ENCODE measurements around the gene ACE2. TPM values are rescaled to one million over a fixed set of nuclear protein-coding genes. Genes with fewer than 3 reads are reported as not detected.

The ACE2 gene
- total RNA-seq, 1 donor from 2014 or later = not detected

DNA sequence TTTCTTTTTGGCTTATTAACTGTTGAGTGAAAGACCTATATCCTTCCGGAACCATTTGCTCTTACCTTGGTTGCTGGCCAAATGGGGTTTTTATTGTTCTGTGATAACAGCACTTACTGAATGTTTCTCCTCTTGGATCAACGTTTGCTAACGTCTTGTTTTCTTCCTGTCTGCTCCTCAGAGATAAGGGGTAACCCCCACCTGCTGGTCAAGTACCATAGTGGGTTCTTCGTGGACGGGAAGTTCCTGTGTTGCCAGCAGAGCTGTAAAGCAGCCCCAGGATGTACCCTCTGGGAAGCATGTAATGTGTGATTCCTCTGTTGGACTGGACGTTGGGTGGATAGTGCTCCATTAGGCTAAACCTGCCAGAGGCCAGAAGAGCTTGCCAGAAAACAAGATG, 84.8 kb downstream of the ACE2 start:
- no peak overlapping the region for H3K27ac Mint-ChIP-seq (ENCODE audit: unreplicated experiment)
- TF ChIP-seq, protein P1, sequence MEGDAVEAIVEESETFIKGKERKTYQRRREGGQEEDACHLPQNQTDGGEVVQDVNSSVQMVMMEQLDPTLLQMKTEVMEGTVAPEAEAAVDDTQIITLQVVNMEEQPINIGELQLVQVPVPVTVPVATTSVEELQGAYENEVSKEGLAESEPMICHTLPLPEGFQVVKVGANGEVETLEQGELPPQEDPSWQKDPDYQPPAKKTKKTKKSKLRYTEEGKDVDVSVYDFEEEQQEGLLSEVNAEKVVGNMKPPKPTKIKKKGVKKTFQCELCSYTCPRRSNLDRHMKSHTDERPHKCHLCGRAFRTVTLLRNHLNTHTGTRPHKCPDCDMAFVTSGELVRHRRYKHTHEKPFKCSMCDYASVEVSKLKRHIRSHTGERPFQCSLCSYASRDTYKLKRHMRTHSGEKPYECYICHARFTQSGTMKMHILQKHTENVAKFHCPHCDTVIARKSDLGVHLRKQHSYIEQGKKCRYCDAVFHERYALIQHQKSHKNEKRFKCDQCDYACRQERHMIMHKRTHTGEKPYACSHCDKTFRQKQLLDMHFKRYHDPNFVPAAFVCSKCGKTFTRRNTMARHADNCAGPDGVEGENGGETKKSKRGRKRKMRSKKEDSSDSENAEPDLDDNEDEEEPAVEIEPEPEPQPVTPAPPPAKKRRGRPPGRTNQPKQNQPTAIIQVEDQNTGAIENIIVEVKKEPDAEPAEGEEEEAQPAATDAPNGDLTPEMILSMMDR (IDR thresholded peaks at IDR 0.05) = no peak

DNA sequence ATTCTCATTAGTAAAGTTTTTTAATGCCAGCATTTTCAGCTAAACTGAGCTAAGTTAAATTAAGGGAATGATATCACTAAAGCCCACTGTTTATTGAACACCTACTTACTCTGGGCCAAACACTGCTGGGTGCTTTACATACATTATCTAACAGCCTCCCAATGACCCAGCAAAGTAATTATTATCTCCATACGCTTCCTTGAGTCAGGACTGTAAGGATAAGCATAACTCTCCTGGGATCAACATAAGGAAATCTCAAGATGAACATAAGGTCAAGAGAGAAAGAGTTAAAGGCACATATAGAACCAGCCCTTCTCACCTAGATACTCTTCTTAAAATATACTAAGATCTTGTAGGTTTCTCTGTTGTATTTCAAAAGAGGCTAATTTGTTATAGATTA, 86.5 kb downstream of the ACE2 start:
- TF ChIP-seq, protein P1 (IDR thresholded peaks at IDR 0.05) = no peak
- H3K27me3 Mint-ChIP-seq (ENCODE audit: low read depth) = peaks cover 7% of the 10 kb centered on the region
- DNase-seq (ENCODE audit: low spot score) = no peak
- H3K4me3 Mint-ChIP-seq (ENCODE audit: unreplicated experiment) = no peak overlapping the region
- H3K36me3 Mint-ChIP-seq (ENCODE audit: low read depth) = no peaks in the 10 kb centered on the region
- no peaks in the 10 kb centered on the region for H3K9me3 Mint-ChIP-seq (ENCODE audit: low read depth)
- no peaks in the 10 kb centered on the region for H3K4me1 Mint-ChIP-seq (ENCODE audit: low read depth)
- no peak overlapping the region for H3K27ac Mint-ChIP-seq (ENCODE audit: unreplicated experiment)

More for the DNA sequence above, 84.8 kb downstream of the ACE2 start:
- H3K36me3 Mint-ChIP-seq (ENCODE audit: low read depth) = no peaks in the 10 kb centered on the region
- DNase-seq (ENCODE audit: low spot score) = no peak
- H3K9me3 Mint-ChIP-seq (ENCODE audit: low read depth) = no peaks in the 10 kb centered on the region
- H3K27me3 Mint-ChIP-seq (ENCODE audit: low read depth) = peaks cover 7% of the 10 kb centered on the region
- no peaks in the 10 kb centered on the region for H3K4me1 Mint-ChIP-seq (ENCODE audit: low read depth)
- H3K4me3 Mint-ChIP-seq (ENCODE audit: unreplicated experiment) = no peak overlapping the region

DNA sequence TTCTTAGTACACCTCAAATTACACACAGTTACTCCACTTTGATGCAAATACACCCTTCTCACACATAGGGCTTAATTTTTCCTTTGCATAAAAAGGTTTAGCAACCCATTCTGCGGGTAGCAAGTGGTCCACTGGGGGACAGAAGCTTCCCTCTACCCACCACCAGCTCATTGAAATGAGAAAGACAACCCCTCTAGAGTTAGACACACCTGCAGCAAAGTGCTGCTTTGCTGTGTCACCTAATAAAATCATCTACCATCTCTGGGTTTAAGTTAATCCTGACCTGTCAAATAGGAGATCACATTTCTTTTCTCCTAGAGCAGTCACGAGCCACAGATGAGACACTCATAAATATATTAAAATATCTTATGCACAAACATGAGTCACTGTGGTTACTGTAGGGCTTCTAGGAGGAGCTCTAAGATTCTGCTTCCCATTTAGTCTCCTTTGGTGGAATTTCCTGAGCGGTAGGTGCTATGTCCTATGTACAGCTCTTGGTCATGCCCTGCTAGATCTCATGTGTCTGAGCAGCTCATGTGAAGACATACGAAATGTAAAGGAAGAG, 88.3 kb downstream of the ACE2 start:
- H3K9me3 Mint-ChIP-seq (ENCODE audit: low read depth) = no peaks in the 10 kb centered on the region
- H3K27me3 Mint-ChIP-seq (ENCODE audit: low read depth) = peaks cover 7% of the 10 kb centered on the region
- no peak for DNase-seq (ENCODE audit: low spot score)
- no peaks in the 10 kb centered on the region for H3K4me1 Mint-ChIP-seq (ENCODE audit: low read depth)
- TF ChIP-seq, protein P1 (IDR thresholded peaks at IDR 0.05) = no peak
- H3K36me3 Mint-ChIP-seq (ENCODE audit: low read depth) = no peaks in the 10 kb centered on the region
- H3K27ac Mint-ChIP-seq (ENCODE audit: unreplicated experiment) = no peak overlapping the region
- no peak overlapping the region for H3K4me3 Mint-ChIP-seq (ENCODE audit: unreplicated experiment)

DNA sequence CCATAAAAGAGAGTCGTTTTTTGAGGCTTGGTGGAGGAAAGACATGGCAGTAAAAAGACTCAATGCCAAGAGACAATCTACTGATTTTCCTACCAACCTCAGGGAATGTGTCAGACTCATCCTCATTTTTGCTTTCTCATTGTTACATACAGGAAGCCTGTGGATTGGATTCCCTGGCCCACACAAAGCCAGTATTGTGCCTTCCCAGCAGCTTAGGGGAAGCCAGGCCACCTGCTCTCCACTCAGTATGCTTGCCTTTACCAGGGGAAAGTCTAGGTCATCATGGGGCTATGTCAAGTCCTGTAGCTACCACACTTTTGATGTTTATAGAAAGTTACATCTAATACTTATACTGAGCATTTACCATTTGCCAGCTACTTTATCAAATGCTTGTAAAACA, 89.2 kb downstream of the ACE2 start:
- DNase-seq (ENCODE audit: low spot score) = no peak
- no peak overlapping the region for H3K4me3 Mint-ChIP-seq (ENCODE audit: unreplicated experiment)
- H3K27ac Mint-ChIP-seq (ENCODE audit: unreplicated experiment) = no peak overlapping the region
- H3K9me3 Mint-ChIP-seq (ENCODE audit: low read depth) = no peaks in the 10 kb centered on the region
- no peaks in the 10 kb centered on the region for H3K4me1 Mint-ChIP-seq (ENCODE audit: low read depth)
- no peaks in the 10 kb centered on the region for H3K36me3 Mint-ChIP-seq (ENCODE audit: low read depth)
- TF ChIP-seq, protein P1 (IDR thresholded peaks at IDR 0.05) = no peak
- H3K27me3 Mint-ChIP-seq (ENCODE audit: low read depth) = peaks cover 7% of the 10 kb centered on the region

Other genes with a start within 250 kb of the ACE2 start
- gene VEGFD, start 216.5 kb downstream of the ACE2 start, total RNA-seq = 0.20 to 0.39 TPM in 2 of 3 replicates, not detected in the other
- 13.3 to 37.5 TPM (median 13.4 TPM) in 3 replicates for gene PIR, start 107.6 kb downstream of the ACE2 start, total RNA-seq
- not detected in 3 replicates for gene BMX, start 100.2 kb downstream of the ACE2 start, total RNA-seq
- gene CLTRN, start 63.8 kb upstream of the ACE2 start, total RNA-seq = 0.20 TPM in 1 of 3 replicates, not detected in the others
- 4.5 to 7.9 TPM (median 7.5 TPM) in 3 replicates for gene CA5B, start 137.3 kb upstream of the ACE2 start, total RNA-seq
- 12.2 to 21.4 TPM (median 13.9 TPM) in 3 replicates for gene ZRSR2, start 189.5 kb upstream of the ACE2 start, total RNA-seq

Data from chondrocyte (in vitro differentiated cells).